GM10248 (cell line): ENCODE results near the gene OPN4.
"Not testable (repeated sequence)": the region's sequence is repeated elsewhere in the genome, so short reads cannot be mapped to it uniquely, and the experiment has no call there.

Experiments used
- CTCF ChIA-PET: fragments of 300-600 bp; sonication (Branson Sonifier 250); formaldehyde crosslinking; extraction: SDS; loops from one replicate; lab custom pipeline; 2021; ENCODE audit warnings: antibody characterized with exemption; lab: Yijun Ruan, JAX
- POLR2A ChIA-PET: fragments of 350-650 bp; sonication (Branson Sonifier 250); formaldehyde crosslinking; extraction: SDS; loops from one replicate; lab custom pipeline; 2020; ENCODE audit warnings: antibody characterized with exemption; lab: Yijun Ruan, JAX
- DNase-seq: peaks from one replicate; pipeline ENCODE4 v3.0.0; 2012; ENCODE audit errors: extremely low spot score
- CTCF ChIP-seq: IDR thresholded peaks from 2 replicates; pipeline ENCODE4 v1.5.1; 2012; ENCODE audit warnings: mild to moderate bottlenecking, low read depth; ENCODE audit errors: extremely low read depth, missing control alignments, control extremely low read depth

OPN4 gene

GRCh38 chr10:86636311-86636710 is 18.0 kb upstream of the OPN4 start:
- POLR2A ChIA-PET: no interaction called here
- TF ChIP-seq CTCF: no peak
- DNase-seq: no peak
- CTCF ChIA-PET: interaction anchor here (1.6 kb wide), 1 partner anchor 26 kb away, joined by 3 read pairs; no protein-coding TSS in a partner anchor

- CTCF ChIA-PET: interaction anchor here (0.8 to 1.8 kb wide), 4 partner anchors 10 to 242 kb away, joined by 3 to 10 read pairs (median 4); no protein-coding TSS in a partner anchor
These were observed 12.3 kb upstream of the OPN4 start for GRCh38 chr10:86642021-86642420.

GRCh38 chr10:86642499-86642898 is 11.8 kb upstream of the OPN4 start:
- peak; percentile 15 for DNase-seq
- CTCF ChIA-PET: interaction anchor here (1.3 to 1.8 kb wide), 3 partner anchors 13 to 243 kb away, joined by 3 to 10 read pairs (median 4); no protein-coding TSS in a partner anchor
- TF ChIP-seq CTCF: no peak
- POLR2A ChIA-PET: no interaction called here

More at GRCh38 chr10:86642021-86642420, 12.3 kb upstream of the OPN4 start:
- POLR2A ChIA-PET: no interaction called here
- no peak for TF ChIP-seq CTCF
- DNase-seq: no peak

GRCh38 chr10:86644152-86644793 is 10.1 kb upstream of the OPN4 start:
- TF ChIP-seq CTCF: peak; percentile 26
- POLR2A ChIA-PET: no interaction called here
- DNase-seq: peak; percentile 41
- CTCF ChIA-PET: interaction anchor here (0.9 to 2.1 kb wide), 4 partner anchors 9 to 245 kb away, joined by 3 to 7 read pairs (median 4); partner anchors contain the start of gene OPN4

GRCh38 chr10:86644794-86645445 is 9.4 kb upstream of the OPN4 start:
- ChIA-PET CTCF (interaction anchor here (0.9 to 2.1 kb wide), 4 partner anchors 9 to 245 kb away, joined by 3 to 7 read pairs (median 4); partner anchors contain the start of gene OPN4), POLR2A (no interaction called here)
- DNase-seq: peak; percentile 20
- no peak for TF ChIP-seq CTCF

- POLR2A ChIA-PET, DNase-seq: not testable (repeated sequence)
- CTCF ChIA-PET: interaction anchor here (2.0 kb wide), 1 partner anchor 8 kb away, joined by 5 read pairs; the partner anchor contains the start of gene OPN4
These were observed 8.7 kb upstream of the OPN4 start for GRCh38 chr10:86645621-86646165.

GRCh38 chr10:86646532-86646931 is 7.8 kb upstream of the OPN4 start:
- ChIA-PET POLR2A (no interaction called here), CTCF (no interaction called here)
- DNase-seq: peak; percentile 9
- TF ChIP-seq CTCF: no peak
